Hepatocyte (in vitro differentiated cells): Measurements from ENCODE around the gene CLIC2. TPM values are rescaled to one million over a fixed set of nuclear protein-coding genes. Genes with fewer than 3 reads are reported as not detected.
A peak's percentile ranks its signal among the peaks of the same experiment; 100 is the strongest.
"Not testable (repeated sequence)": the region's sequence is repeated elsewhere in the genome, so short reads cannot be mapped to it uniquely, and the experiment has no call there.

Source experiments
- DNase-seq: peaks from one replicate; pipeline ENCODE4 v3.0.0-alpha.2; 2016; ENCODE audit warnings: low spot score
- H2AFZ ChIP-seq: fragments of 200-600 bp; sonication (generic); 2 replicates; pipeline ENCODE4 v1.6.0; 2016; ENCODE audit warnings: antibody characterized with exemption, mild to moderate bottlenecking
- H3K27ac ChIP-seq: fragments of 200-600 bp; sonication (generic); 2 replicates; pipeline ENCODE4 v1.5.1; 2016; ENCODE audit warnings: mild to moderate bottlenecking
- H3K27me3 ChIP-seq: fragments of 200-600 bp; sonication (generic); 2 replicates; pipeline ENCODE4 v1.6.1; 2016
- H3K36me3 ChIP-seq: fragments of 200-600 bp; sonication (generic); replicated peaks from 2 replicates; pipeline ENCODE4 v1.5.1; 2016; ENCODE audit warnings: low read depth; ENCODE audit not compliant: insufficient read depth
- H3K4me1 ChIP-seq: fragments of 200-600 bp; sonication (generic); 2 replicates; pipeline ENCODE4 v1.5.1; 2016; ENCODE audit warnings: mild to moderate bottlenecking, moderate library complexity; ENCODE audit not compliant: insufficient read depth
- H3K4me2 ChIP-seq: fragments of 200-600 bp; sonication (generic); 2 replicates; pipeline ENCODE4 v1.6.0; 2016
- H3K4me3 ChIP-seq: fragments of 200-600 bp; sonication (generic); 2 replicates; pipeline ENCODE4 v1.5.1; 2016; ENCODE audit warnings: mild to moderate bottlenecking
- H3K79me2 ChIP-seq: fragments of 200-600 bp; sonication (generic); 2 replicates; pipeline ENCODE4 v1.6.0; 2017; ENCODE audit warnings: mild to moderate bottlenecking
- H3K9me2 ChIP-seq: fragments of 200-600 bp; sonication (generic); replicated peaks from 2 replicates; pipeline ENCODE4 v1.6.0; 2017; ENCODE audit warnings: mild to moderate bottlenecking; ENCODE audit not compliant: insufficient read depth
- H3K9me3 ChIP-seq: fragments of 200-600 bp; sonication (generic); 2 replicates; pipeline ENCODE4 v1.5.1; 2016; ENCODE audit warnings: low read depth, mild to moderate bottlenecking
- H4K20me1 ChIP-seq: fragments of 200-600 bp; sonication (generic); 2 replicates; pipeline ENCODE4 v1.6.0; 2016; ENCODE audit warnings: mild to moderate bottlenecking; ENCODE audit not compliant: insufficient read depth, poor library complexity, severe bottlenecking
- CTCF ChIP-seq: fragments of 200-600 bp; sonication (generic); IDR thresholded peaks from 2 replicates; pipeline ENCODE4 v1.5.1; 2016; ENCODE audit warnings: antibody characterized with exemption, mild to moderate bottlenecking; ENCODE audit not compliant: poor library complexity
- EZH2 ChIP-seq: fragments of 200-600 bp; sonication (generic); IDR thresholded peaks from 2 replicates; pipeline ENCODE4 v1.6.1; 2016; ENCODE audit warnings: antibody characterized with exemption, mild to moderate bottlenecking, borderline replicate concordance
- EZH2phosphoT487 ChIP-seq: fragments of 200-600 bp; sonication (generic); IDR thresholded peaks from one replicate; pipeline ENCODE4 v1.6.1; 2018; ENCODE audit warnings: antibody characterized with exemption, mild to moderate bottlenecking, low read depth, moderate library complexity; ENCODE audit not compliant: unreplicated experiment, severe bottlenecking
- WGBS: methylation state at CpG from one replicate; pipeline ENCODE4 v1.1.6; 2016; ENCODE audit warnings: low lambda C conversion rate; ENCODE audit errors: missing lambda C conversion rate; 5-methylcytosine and 5-hydroxymethylcytosine counted together
- polyA plus RNA-seq: library from polyadenylated mRNA; unstranded; fragments of >200 nt; fragmentation: Nextera tagmentation; extraction: Ambion mirVana; gene quantifications from 2 replicates; pipeline ENCODE4 v1.2.1, GENCODE V29; 2016
- total RNA-seq: library from RNA; depleted of rRNA; stranded (reverse); fragments of >200 nt; gene quantifications from 2 replicates; pipeline ENCODE4 v1.2.3, GENCODE V29; 2014

Gene CLIC2
- total RNA-seq (0.36 and 2.2 TPM in 2 replicates), polyA plus RNA-seq (0.47 and 0.71 TPM in 2 replicates)

- H3K27ac ChIP-seq = peak within 1 kb of the TSS; percentile 55
- TF ChIP-seq EZH2 = no peak
- TF ChIP-seq CTCF = no peak
- no peak for TF ChIP-seq EZH2phosphoT487
- 57% methylated on average over 5 of the region's 5 CpGs for WGBS
- H2AFZ ChIP-seq = no peak within 1 kb of the TSS
- no peaks in the 10 kb centered on the region for H4K20me1 ChIP-seq
- peak; percentile 52 for DNase-seq
- H3K4me2 ChIP-seq = no peak within 1 kb of the TSS
- H3K4me1 ChIP-seq = no peaks in the 10 kb centered on the region
- no peaks in the 10 kb centered on the region for H3K79me2 ChIP-seq
- no peaks in the 10 kb centered on the region for H3K36me3 ChIP-seq
- H3K27me3 ChIP-seq = no peaks in the 10 kb centered on the region
- H3K9me3 ChIP-seq = no peaks in the 10 kb centered on the region
- no peak within 1 kb of the TSS for H3K4me3 ChIP-seq
- no peaks in the 10 kb centered on the region for H3K9me2 ChIP-seq
Measured at GRCh38 chrX:155334486-155335336, at the start of gene CLIC2. Gene CLIC2, minus strand, starts transcription at chrX:155334614. Its CDS starts 187 bp downstream, at chrX:155334427.

GRCh38 chrX:155382529-155382967 is 48.1 kb upstream of the CLIC2 start:
- H3K4me2 ChIP-seq, H3K9me3 ChIP-seq, H2AFZ ChIP-seq, H3K4me3 ChIP-seq, H3K9me2 ChIP-seq, DNase-seq, H3K27me3 ChIP-seq, H3K36me3 ChIP-seq, H4K20me1 ChIP-seq, H3K27ac ChIP-seq, H3K4me1 ChIP-seq, H3K79me2 ChIP-seq: not testable (repeated sequence)
- WGBS = no CpG with 5 or more reads among the region's 64 CpGs

- DNase-seq, H3K79me2 ChIP-seq, H4K20me1 ChIP-seq, H3K36me3 ChIP-seq, H2AFZ ChIP-seq, H3K4me1 ChIP-seq, H3K27ac ChIP-seq, H3K4me2 ChIP-seq, H3K9me3 ChIP-seq, H3K9me2 ChIP-seq, H3K27me3 ChIP-seq, H3K4me3 ChIP-seq: not testable (repeated sequence)
- WGBS = no CpG with 5 or more reads among the region's 90 CpGs
Measured at GRCh38 chrX:155381843-155382528, 47.6 kb upstream of the CLIC2 start, which contains the start of gene F8A2. Gene F8A2, plus strand, starts transcription at chrX:155382095. Its CDS starts 20 bp downstream, at chrX:155382115.

- not testable (repeated sequence) for H3K4me2 ChIP-seq, H3K27me3 ChIP-seq, H3K4me3 ChIP-seq, H3K9me2 ChIP-seq, H3K9me3 ChIP-seq, H3K79me2 ChIP-seq, H2AFZ ChIP-seq, H3K36me3 ChIP-seq, H4K20me1 ChIP-seq, H3K27ac ChIP-seq, H3K4me1 ChIP-seq, DNase-seq
- no CpG with 5 or more reads among the region's 7 CpGs for WGBS
Measured at GRCh38 chrX:155379802-155380201, 45.4 kb upstream of the CLIC2 start.

- H3K36me3 ChIP-seq, H3K27me3 ChIP-seq, H3K9me2 ChIP-seq, H4K20me1 ChIP-seq, H2AFZ ChIP-seq, H3K4me3 ChIP-seq, H3K9me3 ChIP-seq, H3K27ac ChIP-seq, H3K4me1 ChIP-seq, DNase-seq, H3K79me2 ChIP-seq, H3K4me2 ChIP-seq: not testable (repeated sequence)
- WGBS = no CpG with 5 or more reads among the region's 9 CpGs
Measured at GRCh38 chrX:155373777-155374458, 39.5 kb upstream of the CLIC2 start.

- H3K4me3 ChIP-seq, H3K4me1 ChIP-seq, H3K79me2 ChIP-seq, H3K4me2 ChIP-seq, H4K20me1 ChIP-seq, H3K36me3 ChIP-seq, H3K27me3 ChIP-seq, DNase-seq, H3K9me3 ChIP-seq, H3K9me2 ChIP-seq, H2AFZ ChIP-seq, H3K27ac ChIP-seq: not testable (repeated sequence)
- WGBS = no CpG with 5 or more reads among the region's 7 CpGs
Measured at GRCh38 chrX:155363712-155364111, 29.3 kb upstream of the CLIC2 start.

GRCh38 chrX:155349448-155349847 is 15.0 kb upstream of the CLIC2 start:
- not testable (repeated sequence) for H3K27ac ChIP-seq, H3K9me3 ChIP-seq, H2AFZ ChIP-seq, H3K4me2 ChIP-seq, H3K4me3 ChIP-seq, H3K27me3 ChIP-seq, H3K79me2 ChIP-seq, H4K20me1 ChIP-seq, DNase-seq, H3K4me1 ChIP-seq, H3K9me2 ChIP-seq, H3K36me3 ChIP-seq
- WGBS = no CpG with 5 or more reads among the region's 4 CpGs
